GM19438 (cell line): ENCODE measurements around the gene CALHM2.

ENCODE experiments used
- ATAC-seq: cut with Tn5 transposase; IDR thresholded peaks from one replicate; pipeline ENCODE4 v1.9.1; 2021; ENCODE audit warnings: low read depth; ENCODE audit not compliant: unreplicated experiment

Gene CALHM2

GRCh38 chr10:103476046-103476768 is 24.0 kb upstream of the CALHM2 start:
- ATAC-seq = peak; percentile 48

DNA sequence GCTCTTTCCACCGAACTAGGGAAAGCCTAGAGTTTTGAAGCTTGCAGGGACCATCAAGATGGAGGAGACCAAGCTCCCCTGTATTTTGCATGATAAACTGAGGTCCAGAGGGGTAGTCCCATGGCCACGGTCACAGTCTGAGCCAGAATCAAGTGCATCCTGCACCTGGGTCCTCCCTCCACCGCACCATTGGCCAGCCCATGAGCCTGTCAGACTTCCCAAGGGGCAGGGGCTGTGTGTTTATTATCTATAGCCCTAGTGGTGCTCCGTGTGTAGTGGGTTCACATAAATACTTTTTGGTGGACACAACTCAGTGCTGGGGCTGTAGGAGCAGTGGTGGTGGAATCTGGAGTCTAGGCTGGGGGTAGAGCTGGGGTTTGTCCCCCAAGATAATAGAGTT is 23.3 kb upstream of the CALHM2 start:
- ATAC-seq = no peak

DNA sequence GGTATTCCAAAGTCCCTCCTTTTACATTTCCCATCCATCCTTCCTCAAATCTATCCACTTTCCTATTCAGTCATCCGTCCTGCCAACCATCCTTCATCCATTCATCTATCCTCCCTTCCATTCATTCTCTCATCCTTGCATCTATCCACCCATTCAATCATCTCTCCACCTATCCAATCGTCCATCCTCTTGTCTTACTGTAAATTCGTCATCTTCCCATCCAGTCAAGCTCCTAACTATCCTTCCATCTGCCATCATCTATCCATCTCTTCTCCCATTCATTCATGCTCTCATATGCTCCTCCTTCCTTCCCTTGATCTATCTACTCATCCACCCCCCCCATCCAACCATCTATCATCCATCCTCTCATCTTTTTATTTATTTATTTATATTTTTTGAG is 21.9 kb upstream of the CALHM2 start:
- ATAC-seq = no peak

- no peak for ATAC-seq
These were observed 21.1 kb upstream of the CALHM2 start for GRCh38 chr10:103473261-103473671.

GRCh38 chr10:103472005-103472404 is 19.8 kb upstream of the CALHM2 start:
- ATAC-seq = no peak

DNA sequence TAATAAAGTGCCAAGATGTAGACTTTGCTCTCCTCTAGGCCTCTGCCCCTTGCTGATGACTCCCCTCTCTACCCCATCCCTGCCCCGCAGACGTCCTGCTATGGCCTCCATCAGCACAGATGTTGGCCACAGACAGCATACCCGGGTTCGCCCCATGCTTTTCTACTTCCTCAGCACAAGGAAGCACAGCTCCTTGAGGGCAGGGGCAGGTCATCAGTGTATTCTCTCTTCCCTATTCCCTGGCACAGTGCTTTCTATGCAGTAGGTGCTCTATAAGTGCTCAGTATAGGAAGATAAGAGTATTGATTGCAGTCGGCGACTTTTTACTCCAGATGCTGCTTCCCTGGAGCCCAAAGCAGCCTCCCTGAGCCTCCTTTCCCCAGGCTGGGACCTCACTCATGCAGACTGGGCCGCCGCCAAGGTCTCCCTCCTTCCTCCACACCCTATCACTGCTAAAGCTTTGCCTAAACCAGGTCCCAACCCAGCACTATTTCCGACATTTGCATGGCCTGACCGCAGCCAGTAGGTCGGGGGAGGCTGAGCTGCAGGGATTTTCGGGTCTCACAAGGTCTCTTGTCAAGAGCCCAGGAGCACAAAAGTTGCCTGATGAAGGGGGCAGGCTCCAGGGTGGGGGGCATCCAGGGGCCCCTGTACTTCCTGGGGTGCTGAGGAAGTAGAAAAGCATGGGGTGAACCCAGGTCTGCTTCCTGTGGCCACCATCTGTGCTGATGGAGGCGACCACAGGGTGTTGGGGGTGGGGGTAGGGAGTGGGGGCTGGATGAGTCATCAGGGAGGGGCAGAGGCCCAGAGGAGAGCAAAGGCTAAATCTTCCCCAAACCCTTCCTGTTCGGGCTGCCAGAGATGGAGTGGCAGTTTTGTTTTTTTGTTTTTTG is 18.8 kb upstream of the CALHM2 start:
- ATAC-seq = peak; percentile 73

DNA sequence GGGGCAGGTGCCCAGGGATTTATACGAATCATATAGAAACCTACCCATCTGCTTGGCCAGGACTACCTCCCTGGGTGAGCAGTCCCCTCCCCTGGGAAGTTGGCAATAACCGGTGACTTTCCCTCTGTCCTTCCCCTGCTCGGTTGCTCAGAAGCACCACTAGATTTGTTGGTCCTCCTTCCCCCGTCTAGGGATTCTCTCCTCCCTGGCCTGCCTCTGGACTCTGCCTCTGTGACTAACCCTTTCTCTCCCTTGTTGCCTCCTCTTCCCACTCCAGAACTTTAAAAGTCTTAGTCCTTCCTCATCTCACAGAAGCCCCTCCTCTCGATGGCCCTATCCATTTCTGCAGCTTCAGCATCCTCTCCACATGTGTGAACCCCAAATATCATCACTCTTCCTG is 17.0 kb upstream of the CALHM2 start:
- ATAC-seq = no peak

- no peak for ATAC-seq
These were observed 15.2 kb upstream of the CALHM2 start for GRCh38 chr10:103467406-103467805.

GRCh38 chr10:103466734-103467133 is 14.6 kb upstream of the CALHM2 start:
- no peak for ATAC-seq

GRCh38 chr10:103465411-103466179 is 13.4 kb upstream of the CALHM2 start:
- no peak for ATAC-seq

GRCh38 chr10:103463499-103463898 is 11.3 kb upstream of the CALHM2 start:
- ATAC-seq = no peak

GRCh38 chr10:103459615-103460014 is 7.4 kb upstream of the CALHM2 start:
- ATAC-seq = no peak

DNA sequence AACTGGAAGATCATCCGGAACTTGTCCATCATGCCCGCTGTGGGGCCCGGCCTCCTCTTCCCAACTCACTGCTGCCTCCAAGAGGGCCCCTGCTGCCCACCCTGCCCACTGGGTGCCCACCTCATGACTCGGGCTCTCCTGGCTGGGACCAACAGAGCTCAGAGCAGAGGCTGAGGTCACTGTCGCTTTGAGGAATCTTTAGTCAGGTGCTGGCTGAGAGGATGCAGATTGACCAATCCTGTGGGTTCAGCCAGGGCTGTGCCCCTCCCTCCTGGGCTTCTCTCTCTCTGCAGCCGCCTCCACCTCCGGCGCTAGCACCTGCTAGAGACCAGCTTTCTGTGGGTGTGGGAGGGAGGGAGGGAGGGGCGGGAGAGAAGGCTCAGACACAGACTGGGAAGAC is 6.5 kb upstream of the CALHM2 start, which contains the start of gene CALHM1:
Gene CALHM1, minus strand, starts transcription at position 181 of the 400 bp plus-strand sequence. Its CDS starts 149 bp downstream, at position 32.
- peak; percentile 65 for ATAC-seq

DNA sequence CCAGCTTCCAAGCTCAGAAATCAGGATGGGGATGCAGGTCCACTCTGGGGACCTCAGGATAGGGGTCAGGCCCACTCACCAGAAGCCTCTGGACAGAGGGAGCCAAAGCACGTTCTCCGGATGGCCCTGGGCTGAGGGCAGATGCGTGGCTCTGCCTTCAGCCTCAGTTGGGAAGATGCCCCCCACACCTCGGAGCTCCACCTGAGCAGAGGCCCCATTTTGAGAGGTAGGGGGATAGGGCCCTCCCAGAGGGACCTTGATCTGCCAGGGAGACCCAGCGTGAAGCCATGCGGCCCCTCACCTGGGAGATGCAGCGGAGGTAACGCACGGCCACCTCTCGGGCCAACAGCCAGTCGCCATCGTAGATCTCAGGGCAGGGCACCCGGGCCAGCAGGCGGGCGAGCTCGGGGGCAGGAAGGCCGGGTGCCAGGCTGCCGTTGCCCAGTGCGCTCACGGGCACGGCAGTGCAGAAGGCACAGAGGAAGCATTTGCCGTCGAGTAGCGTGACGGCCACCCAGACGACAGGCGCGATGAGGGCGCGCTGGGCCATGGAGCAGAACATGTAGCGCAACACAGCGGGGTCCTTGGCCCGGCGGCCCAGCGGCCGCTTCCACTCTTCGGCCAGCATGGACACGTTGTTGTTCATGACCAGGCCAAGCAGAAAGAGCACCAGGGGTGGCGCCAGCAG is 5.9 kb upstream of the CALHM2 start:
- no peak for ATAC-seq

DNA sequence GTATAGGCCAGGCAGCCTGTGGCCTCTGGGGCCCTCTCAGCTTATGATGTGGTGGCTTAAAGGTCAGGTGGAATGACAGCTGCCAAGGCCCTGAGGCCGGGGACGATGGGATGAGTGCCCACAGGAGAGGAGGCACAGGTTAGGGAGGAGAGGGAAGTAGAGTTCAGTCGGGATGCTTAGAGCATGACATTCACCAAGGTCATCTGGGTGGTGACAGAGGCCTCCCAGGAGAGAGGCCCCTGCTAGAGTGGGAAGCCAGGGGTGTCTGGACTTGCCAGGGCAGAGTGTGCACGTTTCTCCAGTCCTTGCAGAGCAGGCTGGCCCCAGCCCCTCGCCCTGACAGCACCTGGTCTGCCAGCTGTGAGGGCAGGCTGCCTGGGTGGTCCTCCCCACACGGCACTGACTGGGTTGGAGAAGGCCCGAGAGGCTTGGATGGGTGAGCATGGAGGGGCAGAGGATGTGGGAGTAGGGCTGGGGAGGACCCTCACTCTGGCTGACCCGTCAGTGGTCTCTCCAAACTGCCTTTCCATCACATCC is 5.1 kb upstream of the CALHM2 start:
- no peak for ATAC-seq

DNA sequence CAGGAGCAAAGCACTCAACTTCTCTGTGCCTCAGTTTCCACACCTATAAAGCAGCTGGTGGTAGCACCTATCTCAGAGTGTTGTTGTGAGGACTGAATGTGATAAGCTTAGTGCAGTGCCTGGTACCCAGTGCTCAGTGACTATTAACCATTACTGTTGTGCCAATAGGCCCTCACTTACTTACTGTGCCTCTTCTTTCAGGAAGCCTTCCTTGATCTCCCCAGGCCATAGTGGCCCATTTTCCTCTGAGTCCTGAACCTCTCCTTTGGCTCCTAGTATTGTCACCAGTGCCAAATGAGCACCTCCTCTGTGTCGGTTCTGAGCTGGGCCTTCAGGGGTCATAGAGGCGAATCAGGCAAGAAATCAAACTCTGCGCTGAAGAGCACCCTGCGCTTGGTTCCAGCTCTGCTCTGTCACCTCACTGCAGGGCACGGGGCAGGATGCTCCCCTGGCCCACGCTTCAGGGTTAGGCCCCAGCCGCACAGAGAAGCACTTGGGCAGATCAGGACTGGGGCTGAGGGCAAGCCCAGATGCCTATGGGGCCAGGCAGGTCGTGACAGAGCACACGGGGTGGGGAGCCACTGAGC is 4.0 kb upstream of the CALHM2 start:
- ATAC-seq = no peak

GRCh38 chr10:103455235-103455634 is 3.1 kb upstream of the CALHM2 start:
- ATAC-seq = no peak

DNA sequence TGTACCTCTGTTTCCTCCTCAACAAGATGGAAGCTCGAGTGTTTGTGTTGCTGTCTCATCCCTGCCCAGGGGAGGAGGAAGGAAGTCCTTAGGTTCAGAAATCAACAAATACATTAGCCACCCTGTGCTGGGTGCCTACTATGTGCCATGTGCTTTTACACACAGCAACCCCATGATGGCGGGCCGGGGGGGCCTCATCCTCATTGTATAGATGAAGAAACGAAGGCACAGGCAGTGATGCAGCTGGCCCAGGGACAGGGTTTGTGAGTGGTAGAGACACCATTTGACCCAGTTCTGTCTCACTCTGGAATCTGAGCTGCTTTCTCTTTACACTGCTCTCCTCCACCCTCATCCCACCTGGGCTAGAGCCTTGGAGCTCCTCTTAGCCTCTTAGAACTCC is 1.9 kb upstream of the CALHM2 start:
- ATAC-seq = no peak

DNA sequence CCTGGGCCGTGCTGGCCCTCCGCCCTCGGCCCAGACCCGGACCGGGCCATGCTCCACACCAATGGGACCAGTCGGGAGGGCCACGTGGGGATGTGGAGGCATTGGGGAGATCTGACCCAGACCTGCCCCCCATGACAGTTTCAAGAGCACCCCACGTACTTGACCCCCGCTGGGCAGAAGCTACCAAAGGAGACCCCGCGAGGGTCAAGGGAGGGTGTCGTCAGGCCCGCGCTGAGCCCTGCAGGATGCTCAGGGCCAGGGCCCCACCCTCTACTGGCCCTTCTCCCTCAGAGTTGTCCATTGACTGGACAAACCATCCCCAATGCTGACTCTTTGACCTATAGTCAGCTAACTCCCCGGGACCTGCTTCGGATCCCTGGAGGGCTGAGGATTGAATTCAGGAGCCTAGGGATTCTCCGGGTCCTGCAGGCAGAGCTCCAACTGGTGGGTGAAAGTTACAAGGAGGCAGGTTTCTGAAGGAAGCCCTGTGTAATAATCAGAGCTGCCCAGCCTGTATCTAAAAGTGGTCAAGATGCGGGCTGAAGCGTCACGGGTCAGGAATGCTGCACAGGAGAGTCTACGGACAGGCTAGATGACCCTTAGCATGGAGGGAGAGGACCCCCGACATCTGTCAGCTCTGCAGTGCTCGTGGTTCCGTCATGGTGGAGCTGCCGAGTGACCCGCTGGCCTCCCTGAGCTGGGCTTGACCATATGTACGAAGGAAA is 498 bp upstream of the CALHM2 start:
- no peak for ATAC-seq
